HFF-Myc (cell line): ENCODE data around the gene MRRF.

ENCODE experiments used
- DNase-seq: peaks from one replicate; pipeline ENCODE4 v3.0.0-alpha.2; 2011; ENCODE audit warnings: low read depth; ENCODE audit errors: extremely low read depth
- H3K4me3 ChIP-seq: replicated peaks from 2 replicates; pipeline ENCODE4 v1.5.1; 2011; ENCODE audit warnings: low read depth, mild to moderate bottlenecking, control low read depth, low read length
- TF ChIP-seq, protein P1 (sequence below): IDR thresholded peaks from 2 replicates; pipeline ENCODE4 v1.5.1; 2012; ENCODE audit warnings: mild to moderate bottlenecking, low read depth, low read length, control low read depth; ENCODE audit errors: missing control alignments

The MRRF gene

DNA sequence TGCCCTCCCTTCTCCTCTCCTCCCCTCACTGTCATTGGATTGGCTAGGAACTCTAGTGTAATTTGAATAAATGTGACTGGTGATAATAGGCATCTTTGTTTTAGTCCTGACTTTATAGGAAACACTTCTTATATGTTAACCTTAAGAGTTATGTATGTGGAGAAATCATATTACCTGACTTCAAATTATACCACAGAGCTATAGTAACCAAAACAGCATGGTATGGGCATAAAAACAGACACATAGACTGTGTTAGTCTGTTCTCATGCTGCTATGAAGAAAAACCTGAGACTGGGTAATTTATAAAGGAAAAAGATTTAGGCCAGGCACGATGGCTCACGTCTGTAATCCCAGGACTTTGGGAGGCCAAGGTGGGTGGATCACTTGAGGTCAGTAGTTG, 9.4 kb downstream of the MRRF start:
- no peak for DNase-seq
- TF ChIP-seq, protein P1, sequence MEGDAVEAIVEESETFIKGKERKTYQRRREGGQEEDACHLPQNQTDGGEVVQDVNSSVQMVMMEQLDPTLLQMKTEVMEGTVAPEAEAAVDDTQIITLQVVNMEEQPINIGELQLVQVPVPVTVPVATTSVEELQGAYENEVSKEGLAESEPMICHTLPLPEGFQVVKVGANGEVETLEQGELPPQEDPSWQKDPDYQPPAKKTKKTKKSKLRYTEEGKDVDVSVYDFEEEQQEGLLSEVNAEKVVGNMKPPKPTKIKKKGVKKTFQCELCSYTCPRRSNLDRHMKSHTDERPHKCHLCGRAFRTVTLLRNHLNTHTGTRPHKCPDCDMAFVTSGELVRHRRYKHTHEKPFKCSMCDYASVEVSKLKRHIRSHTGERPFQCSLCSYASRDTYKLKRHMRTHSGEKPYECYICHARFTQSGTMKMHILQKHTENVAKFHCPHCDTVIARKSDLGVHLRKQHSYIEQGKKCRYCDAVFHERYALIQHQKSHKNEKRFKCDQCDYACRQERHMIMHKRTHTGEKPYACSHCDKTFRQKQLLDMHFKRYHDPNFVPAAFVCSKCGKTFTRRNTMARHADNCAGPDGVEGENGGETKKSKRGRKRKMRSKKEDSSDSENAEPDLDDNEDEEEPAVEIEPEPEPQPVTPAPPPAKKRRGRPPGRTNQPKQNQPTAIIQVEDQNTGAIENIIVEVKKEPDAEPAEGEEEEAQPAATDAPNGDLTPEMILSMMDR = no peak
- H3K4me3 ChIP-seq = no peak overlapping the region

DNA sequence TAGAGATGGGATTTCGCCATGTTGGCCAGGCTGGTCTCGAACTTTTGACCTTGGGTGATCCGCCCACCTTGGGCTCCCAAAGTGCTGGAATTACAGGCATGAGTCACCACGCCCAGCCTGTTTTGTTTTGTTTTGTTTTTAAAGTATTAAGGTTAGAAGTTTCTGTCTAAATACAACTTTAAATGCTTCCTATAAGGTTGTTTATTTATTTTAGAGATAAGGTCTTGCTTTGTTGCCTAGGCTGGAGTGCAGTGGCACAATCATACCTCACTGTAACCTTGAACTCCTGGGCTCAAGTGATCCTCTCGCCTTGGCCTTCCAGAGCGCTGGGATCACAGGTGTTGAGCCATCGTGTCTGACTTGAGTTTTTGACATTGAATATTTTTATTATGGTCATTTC, 11.4 kb downstream of the MRRF start:
- no peak for DNase-seq
- TF ChIP-seq, protein P1 = no peak
- H3K4me3 ChIP-seq = no peak overlapping the region

- TF ChIP-seq, protein P1 = no peak
- H3K4me3 ChIP-seq = no peak overlapping the region
- no peak for DNase-seq
These were observed 12.7 kb downstream of the MRRF start for GRCh38 chr9:122277285-122277897.

- DNase-seq = no peak
- TF ChIP-seq, protein P1 = no peak
- no peak overlapping the region for H3K4me3 ChIP-seq
These were observed 16.7 kb downstream of the MRRF start for GRCh38 chr9:122281368-122281767.

DNA sequence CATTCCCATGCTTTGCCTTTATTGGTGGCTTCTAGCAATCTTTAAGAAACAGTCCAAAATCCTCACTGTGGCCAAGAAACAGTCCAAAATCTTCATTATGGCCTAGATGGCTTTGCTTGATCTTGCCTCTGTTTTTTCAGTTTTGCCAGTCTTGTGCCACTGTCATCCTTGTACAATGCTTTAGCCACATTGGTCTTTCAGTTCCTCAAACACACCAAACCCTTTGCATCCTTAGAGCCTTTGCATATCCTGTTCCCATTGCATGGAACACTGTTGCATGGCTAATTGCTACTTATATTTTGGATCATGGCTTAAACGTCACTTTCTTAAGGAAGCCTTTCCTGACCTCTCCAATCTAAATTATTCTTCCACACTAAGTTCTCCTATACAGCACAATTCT, 22.1 kb downstream of the MRRF start:
- TF ChIP-seq, protein P1 = no peak
- no peak for DNase-seq
- no peak overlapping the region for H3K4me3 ChIP-seq

DNA sequence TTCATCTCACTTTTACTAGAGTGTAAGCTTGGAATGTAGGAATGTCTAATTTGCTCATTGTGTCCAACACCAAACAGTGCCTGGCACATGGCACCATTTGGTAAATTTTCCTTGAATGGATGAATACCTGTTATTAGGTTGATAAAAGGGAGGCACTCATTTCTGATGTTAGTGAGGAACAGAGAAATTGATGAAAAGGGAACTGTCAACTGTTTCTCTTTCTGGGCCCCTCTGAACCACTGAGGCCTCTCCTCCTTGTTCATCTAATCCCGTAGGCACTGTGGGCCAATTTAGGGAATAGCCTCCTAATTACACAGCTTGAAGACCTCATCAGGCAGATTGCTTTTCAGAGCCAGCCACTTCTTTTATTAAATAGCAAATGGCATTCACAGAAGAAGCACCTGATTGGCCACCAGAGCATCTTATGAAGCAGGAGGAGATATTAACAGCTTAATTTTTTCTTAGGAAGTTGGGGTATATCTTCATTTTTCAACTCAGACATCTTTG, 22.6 kb downstream of the MRRF start:
- DNase-seq = no peak
- no peak overlapping the region for H3K4me3 ChIP-seq
- TF ChIP-seq, protein P1 = no peak

DNA sequence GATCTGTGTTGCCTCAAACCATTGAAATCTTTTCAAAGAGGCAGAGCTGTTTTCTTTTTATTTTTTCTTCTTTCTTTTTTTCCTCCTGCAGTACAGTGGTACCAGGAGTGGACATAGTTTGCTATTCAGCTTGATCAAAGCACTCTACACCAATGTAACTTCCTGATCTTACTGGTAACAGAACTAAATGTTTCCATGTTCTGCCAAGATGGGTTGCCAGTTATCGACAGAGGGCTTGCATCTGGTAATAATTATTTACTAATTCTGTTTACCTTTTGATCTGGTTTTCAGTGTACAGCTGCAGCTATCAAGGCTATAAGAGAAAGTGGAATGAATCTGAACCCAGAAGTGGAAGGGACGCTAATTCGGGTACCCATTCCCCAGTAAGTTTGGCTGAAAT, 26.8 kb downstream of the MRRF start:
- no peak for DNase-seq
- TF ChIP-seq, protein P1 = no peak
- H3K4me3 ChIP-seq = no peak overlapping the region
